ENCODE data around the gene GID8. TPM values are rescaled to one million over a fixed set of nuclear protein-coding genes. Genes with fewer than 3 reads are reported as not detected.

The GID8 gene
- total and polyA plus RNA-seq, 9 of the 15 experiments (the other 6 are each of a cell fraction or from before 2014, with no cell fraction given), result 7.5 to 31.6 (median 22.2) TPM

DNA sequence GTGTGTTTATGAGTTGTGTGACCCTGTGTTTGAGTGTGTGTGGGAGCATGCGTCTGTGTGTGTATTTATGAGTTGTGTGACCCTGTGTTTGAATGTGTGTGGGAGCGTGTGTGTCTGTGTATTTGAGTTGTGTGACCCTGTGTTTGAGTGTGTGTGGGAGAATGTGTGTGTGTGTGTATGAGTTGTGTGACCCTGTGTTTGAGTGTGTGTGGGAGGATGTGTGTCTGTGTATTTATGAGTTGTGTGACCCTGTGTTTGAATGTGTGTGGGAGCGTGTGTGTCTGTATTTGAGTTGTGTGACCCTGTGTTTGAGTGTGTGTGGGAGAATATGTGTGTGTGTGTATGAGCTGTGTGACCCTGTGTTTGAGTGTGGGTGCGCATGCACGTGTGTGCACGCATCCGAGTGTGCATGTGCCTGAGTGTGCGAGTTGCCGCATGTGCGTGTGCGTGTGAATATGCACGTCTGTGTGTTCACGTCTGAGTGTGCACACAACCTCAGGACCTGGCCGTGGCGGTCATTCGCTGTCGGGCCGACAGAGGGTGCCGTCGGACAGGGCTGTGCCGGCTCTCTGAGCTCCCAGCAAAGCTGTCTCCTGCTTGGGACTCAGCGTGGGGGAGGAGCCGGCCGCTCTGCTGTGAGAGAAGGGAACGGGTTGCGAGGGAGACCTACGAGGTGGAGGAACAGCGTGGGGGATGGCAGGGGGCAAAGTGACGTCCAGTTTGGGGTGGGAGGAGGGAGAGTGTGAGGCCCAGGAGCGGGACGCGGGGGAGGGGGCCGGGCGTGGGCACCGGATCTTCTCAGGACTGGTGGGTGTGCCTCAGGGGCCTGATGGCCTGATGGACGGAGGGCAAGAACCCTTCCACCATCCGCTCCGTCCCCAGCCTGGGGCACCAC lies 34.2 kb downstream of the GID8 start (continued):
- TF ChIP-seq, protein P1, sequence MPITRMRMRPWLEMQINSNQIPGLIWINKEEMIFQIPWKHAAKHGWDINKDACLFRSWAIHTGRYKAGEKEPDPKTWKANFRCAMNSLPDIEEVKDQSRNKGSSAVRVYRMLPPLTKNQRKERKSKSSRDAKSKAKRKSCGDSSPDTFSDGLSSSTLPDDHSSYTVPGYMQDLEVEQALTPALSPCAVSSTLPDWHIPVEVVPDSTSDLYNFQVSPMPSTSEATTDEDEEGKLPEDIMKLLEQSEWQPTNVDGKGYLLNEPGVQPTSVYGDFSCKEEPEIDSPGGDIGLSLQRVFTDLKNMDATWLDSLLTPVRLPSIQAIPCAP (CRISPR knock-in tag; IDR thresholded peaks at IDR 0.05; ENCODE audit: borderline replicate concordance), result no peak
- TF ChIP-seq, protein P2, sequence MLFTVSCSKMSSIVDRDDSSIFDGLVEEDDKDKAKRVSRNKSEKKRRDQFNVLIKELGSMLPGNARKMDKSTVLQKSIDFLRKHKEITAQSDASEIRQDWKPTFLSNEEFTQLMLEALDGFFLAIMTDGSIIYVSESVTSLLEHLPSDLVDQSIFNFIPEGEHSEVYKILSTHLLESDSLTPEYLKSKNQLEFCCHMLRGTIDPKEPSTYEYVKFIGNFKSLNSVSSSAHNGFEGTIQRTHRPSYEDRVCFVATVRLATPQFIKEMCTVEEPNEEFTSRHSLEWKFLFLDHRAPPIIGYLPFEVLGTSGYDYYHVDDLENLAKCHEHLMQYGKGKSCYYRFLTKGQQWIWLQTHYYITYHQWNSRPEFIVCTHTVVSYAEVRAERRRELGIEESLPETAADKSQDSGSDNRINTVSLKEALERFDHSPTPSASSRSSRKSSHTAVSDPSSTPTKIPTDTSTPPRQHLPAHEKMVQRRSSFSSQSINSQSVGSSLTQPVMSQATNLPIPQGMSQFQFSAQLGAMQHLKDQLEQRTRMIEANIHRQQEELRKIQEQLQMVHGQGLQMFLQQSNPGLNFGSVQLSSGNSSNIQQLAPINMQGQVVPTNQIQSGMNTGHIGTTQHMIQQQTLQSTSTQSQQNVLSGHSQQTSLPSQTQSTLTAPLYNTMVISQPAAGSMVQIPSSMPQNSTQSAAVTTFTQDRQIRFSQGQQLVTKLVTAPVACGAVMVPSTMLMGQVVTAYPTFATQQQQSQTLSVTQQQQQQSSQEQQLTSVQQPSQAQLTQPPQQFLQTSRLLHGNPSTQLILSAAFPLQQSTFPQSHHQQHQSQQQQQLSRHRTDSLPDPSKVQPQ (CRISPR knock-in tag; IDR thresholded peaks at IDR 0.05; ENCODE audit: borderline replicate concordance), result no peak
- TF ChIP-seq SMAD3 (CRISPR knock-in tag; conservative IDR thresholded peaks at IDR 0.05), result no peak
- TF ChIP-seq FOXK2 (conservative IDR thresholded peaks at IDR 0.05 in 1 of 2, IDR thresholded peaks at IDR 0.05 in 1 of 2; ENCODE audit: low read depth in 2 of 2), result no peak
- TF ChIP-seq HNRNPUL1 (IDR thresholded peaks at IDR 0.05; ENCODE audit: low read length), result no peak
- no peak for TF ChIP-seq ZNF121 (CRISPR knock-in tag; conservative IDR thresholded peaks at IDR 0.05)
- TF ChIP-seq WHSC1 (IDR thresholded peaks at IDR 0.05; ENCODE audit: low read length), result no peak
- no peak for TF ChIP-seq MTA1 (IDR thresholded peaks at IDR 0.05; ENCODE audit: borderline replicate concordance)
- peak; percentile 50; the same call in 1 of the 2 replicates for TF ChIP-seq BHLHE40 (IDR thresholded peaks at IDR 0.05; ENCODE audit: low read length)
- TF ChIP-seq HMG20B (CRISPR knock-in tag; IDR thresholded peaks at IDR 0.05), result no peak
- TF ChIP-seq, protein P3, sequence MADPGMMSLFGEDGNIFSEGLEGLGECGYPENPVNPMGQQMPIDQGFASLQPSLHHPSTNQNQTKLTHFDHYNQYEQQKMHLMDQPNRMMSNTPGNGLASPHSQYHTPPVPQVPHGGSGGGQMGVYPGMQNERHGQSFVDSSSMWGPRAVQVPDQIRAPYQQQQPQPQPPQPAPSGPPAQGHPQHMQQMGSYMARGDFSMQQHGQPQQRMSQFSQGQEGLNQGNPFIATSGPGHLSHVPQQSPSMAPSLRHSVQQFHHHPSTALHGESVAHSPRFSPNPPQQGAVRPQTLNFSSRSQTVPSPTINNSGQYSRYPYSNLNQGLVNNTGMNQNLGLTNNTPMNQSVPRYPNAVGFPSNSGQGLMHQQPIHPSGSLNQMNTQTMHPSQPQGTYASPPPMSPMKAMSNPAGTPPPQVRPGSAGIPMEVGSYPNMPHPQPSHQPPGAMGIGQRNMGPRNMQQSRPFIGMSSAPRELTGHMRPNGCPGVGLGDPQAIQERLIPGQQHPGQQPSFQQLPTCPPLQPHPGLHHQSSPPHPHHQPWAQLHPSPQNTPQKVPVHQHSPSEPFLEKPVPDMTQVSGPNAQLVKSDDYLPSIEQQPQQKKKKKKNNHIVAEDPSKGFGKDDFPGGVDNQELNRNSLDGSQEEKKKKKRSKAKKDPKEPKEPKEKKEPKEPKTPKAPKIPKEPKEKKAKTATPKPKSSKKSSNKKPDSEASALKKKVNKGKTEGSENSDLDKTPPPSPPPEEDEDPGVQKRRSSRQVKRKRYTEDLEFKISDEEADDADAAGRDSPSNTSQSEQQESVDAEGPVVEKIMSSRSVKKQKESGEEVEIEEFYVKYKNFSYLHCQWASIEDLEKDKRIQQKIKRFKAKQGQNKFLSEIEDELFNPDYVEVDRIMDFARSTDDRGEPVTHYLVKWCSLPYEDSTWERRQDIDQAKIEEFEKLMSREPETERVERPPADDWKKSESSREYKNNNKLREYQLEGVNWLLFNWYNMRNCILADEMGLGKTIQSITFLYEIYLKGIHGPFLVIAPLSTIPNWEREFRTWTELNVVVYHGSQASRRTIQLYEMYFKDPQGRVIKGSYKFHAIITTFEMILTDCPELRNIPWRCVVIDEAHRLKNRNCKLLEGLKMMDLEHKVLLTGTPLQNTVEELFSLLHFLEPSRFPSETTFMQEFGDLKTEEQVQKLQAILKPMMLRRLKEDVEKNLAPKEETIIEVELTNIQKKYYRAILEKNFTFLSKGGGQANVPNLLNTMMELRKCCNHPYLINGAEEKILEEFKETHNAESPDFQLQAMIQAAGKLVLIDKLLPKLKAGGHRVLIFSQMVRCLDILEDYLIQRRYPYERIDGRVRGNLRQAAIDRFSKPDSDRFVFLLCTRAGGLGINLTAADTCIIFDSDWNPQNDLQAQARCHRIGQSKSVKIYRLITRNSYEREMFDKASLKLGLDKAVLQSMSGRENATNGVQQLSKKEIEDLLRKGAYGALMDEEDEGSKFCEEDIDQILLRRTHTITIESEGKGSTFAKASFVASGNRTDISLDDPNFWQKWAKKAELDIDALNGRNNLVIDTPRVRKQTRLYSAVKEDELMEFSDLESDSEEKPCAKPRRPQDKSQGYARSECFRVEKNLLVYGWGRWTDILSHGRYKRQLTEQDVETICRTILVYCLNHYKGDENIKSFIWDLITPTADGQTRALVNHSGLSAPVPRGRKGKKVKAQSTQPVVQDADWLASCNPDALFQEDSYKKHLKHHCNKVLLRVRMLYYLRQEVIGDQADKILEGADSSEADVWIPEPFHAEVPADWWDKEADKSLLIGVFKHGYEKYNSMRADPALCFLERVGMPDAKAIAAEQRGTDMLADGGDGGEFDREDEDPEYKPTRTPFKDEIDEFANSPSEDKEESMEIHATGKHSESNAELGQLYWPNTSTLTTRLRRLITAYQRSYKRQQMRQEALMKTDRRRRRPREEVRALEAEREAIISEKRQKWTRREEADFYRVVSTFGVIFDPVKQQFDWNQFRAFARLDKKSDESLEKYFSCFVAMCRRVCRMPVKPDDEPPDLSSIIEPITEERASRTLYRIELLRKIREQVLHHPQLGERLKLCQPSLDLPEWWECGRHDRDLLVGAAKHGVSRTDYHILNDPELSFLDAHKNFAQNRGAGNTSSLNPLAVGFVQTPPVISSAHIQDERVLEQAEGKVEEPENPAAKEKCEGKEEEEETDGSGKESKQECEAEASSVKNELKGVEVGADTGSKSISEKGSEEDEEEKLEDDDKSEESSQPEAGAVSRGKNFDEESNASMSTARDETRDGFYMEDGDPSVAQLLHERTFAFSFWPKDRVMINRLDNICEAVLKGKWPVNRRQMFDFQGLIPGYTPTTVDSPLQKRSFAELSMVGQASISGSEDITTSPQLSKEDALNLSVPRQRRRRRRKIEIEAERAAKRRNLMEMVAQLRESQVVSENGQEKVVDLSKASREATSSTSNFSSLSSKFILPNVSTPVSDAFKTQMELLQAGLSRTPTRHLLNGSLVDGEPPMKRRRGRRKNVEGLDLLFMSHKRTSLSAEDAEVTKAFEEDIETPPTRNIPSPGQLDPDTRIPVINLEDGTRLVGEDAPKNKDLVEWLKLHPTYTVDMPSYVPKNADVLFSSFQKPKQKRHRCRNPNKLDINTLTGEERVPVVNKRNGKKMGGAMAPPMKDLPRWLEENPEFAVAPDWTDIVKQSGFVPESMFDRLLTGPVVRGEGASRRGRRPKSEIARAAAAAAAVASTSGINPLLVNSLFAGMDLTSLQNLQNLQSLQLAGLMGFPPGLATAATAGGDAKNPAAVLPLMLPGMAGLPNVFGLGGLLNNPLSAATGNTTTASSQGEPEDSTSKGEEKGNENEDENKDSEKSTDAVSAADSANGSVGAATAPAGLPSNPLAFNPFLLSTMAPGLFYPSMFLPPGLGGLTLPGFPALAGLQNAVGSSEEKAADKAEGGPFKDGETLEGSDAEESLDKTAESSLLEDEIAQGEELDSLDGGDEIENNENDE (IDR thresholded peaks at IDR 0.05; ENCODE audit: low read depth, low read length), result no peak
- no peak for TF ChIP-seq POU5F1 (IDR thresholded peaks at IDR 0.05; ENCODE audit: borderline replicate concordance, low read depth, low read length, partially characterized antibody)
